ENCODE measurements around the gene NTN1.

NTN1 gene

GRCh38 chr17:9209347-9209746 lies 188.0 kb downstream of the NTN1 start:
- H3K27me3 ChIP-seq (ENCODE audit: low read depth, low read length) = no peaks in the 10 kb centered on the region
- no peaks in the 10 kb centered on the region for H3K79me2 ChIP-seq (ENCODE audit: low read length)
- H3K4me1 ChIP-seq (ENCODE audit: low read length) = peaks cover 11% of the 10 kb centered on the region
- H3K36me3 ChIP-seq (replicated peaks; ENCODE audit: low read depth, low read length) = no peaks in the 10 kb centered on the region
- H4K20me1 ChIP-seq (ENCODE audit: insufficient read depth, low read length) = no peaks in the 10 kb centered on the region
- no peak overlapping the region for H3K4me2 ChIP-seq (ENCODE audit: low read length)
- no peak overlapping the region for H3K4me3 ChIP-seq (ENCODE audit: low read length)
- no peaks in the 10 kb centered on the region for H3K9me3 ChIP-seq (ENCODE audit: insufficient read depth, low read length)
- TF ChIP-seq CTCF (IDR thresholded peaks at IDR 0.05; ENCODE audit: low read depth, low read length) = no peak
- TF ChIP-seq EZH2phosphoT487 (IDR thresholded peaks at IDR 0.05; ENCODE audit: low read depth) = no peak
- H3K9ac ChIP-seq (ENCODE audit: low read length) = no peak overlapping the region
- H3K27ac ChIP-seq (ENCODE audit: low read length) = no peak overlapping the region
- no peak overlapping the region for H2AFZ ChIP-seq (ENCODE audit: low read depth, low read length)

- Histone ChIP-seq H3K4me1 (ENCODE audit: low read length) (peaks cover 6% of the 10 kb centered on the region), H2AFZ (ENCODE audit: low read depth, low read length) (no peak overlapping the region), H3K79me2 (ENCODE audit: low read length) (no peaks in the 10 kb centered on the region), H3K4me3 (ENCODE audit: low read length) (no peak overlapping the region), H3K36me3 (replicated peaks; ENCODE audit: low read depth, low read length) (no peaks in the 10 kb centered on the region), H3K27ac (ENCODE audit: low read length) (no peak overlapping the region), H4K20me1 (ENCODE audit: insufficient read depth, low read length) (no peaks in the 10 kb centered on the region), H3K9me3 (ENCODE audit: insufficient read depth, low read length) (no peaks in the 10 kb centered on the region), H3K9ac (ENCODE audit: low read length) (no peak overlapping the region), H3K4me2 (ENCODE audit: low read length) (no peak overlapping the region), H3K27me3 (ENCODE audit: low read depth, low read length) (no peaks in the 10 kb centered on the region)
- TF ChIP-seq CTCF (IDR thresholded peaks at IDR 0.05; ENCODE audit: low read depth, low read length) (no peak), EZH2phosphoT487 (IDR thresholded peaks at IDR 0.05; ENCODE audit: low read depth) (no peak)
Measured at GRCh38 chr17:9209781-9210370, 188.6 kb downstream of the NTN1 start.

- Histone ChIP-seq H3K27ac (ENCODE audit: low read length) (no peak overlapping the region), H3K4me3 (ENCODE audit: low read length) (no peak overlapping the region), H4K20me1 (ENCODE audit: insufficient read depth, low read length) (no peaks in the 10 kb centered on the region), H3K9ac (ENCODE audit: low read length) (no peak overlapping the region), H3K9me3 (ENCODE audit: insufficient read depth, low read length) (peaks cover 8% of the 10 kb centered on the region; the same call in 1 of the 2 replicates), H3K4me1 (ENCODE audit: low read length) (no peaks in the 10 kb centered on the region), H3K4me2 (ENCODE audit: low read length) (no peak overlapping the region), H2AFZ (ENCODE audit: low read depth, low read length) (no peak overlapping the region), H3K79me2 (ENCODE audit: low read length) (no peaks in the 10 kb centered on the region), H3K27me3 (ENCODE audit: low read depth, low read length) (no peaks in the 10 kb centered on the region), H3K36me3 (replicated peaks; ENCODE audit: low read depth, low read length) (no peaks in the 10 kb centered on the region)
- no peak for TF ChIP-seq CTCF (IDR thresholded peaks at IDR 0.05; ENCODE audit: low read depth, low read length)
- TF ChIP-seq EZH2phosphoT487 (IDR thresholded peaks at IDR 0.05; ENCODE audit: low read depth) = no peak
Measured at GRCh38 chr17:9211133-9211765, 189.9 kb downstream of the NTN1 start.

- Histone ChIP-seq H3K9ac (ENCODE audit: low read length) (no peak overlapping the region), H3K4me2 (ENCODE audit: low read length) (no peak overlapping the region), H3K27me3 (ENCODE audit: low read depth, low read length) (no peaks in the 10 kb centered on the region), H3K79me2 (ENCODE audit: low read length) (no peaks in the 10 kb centered on the region), H3K9me3 (ENCODE audit: insufficient read depth, low read length) (peaks cover 8% of the 10 kb centered on the region; the same call in 1 of the 2 replicates), H4K20me1 (ENCODE audit: insufficient read depth, low read length) (no peaks in the 10 kb centered on the region), H3K4me3 (ENCODE audit: low read length) (no peak overlapping the region), H3K36me3 (replicated peaks; ENCODE audit: low read depth, low read length) (no peaks in the 10 kb centered on the region), H3K4me1 (ENCODE audit: low read length) (no peaks in the 10 kb centered on the region), H2AFZ (ENCODE audit: low read depth, low read length) (no peak overlapping the region), H3K27ac (ENCODE audit: low read length) (no peak overlapping the region)
- TF ChIP-seq EZH2phosphoT487 (IDR thresholded peaks at IDR 0.05; ENCODE audit: low read depth) (no peak), CTCF (IDR thresholded peaks at IDR 0.05; ENCODE audit: low read depth, low read length) (no peak)
Measured at GRCh38 chr17:9212376-9213302, 191.3 kb downstream of the NTN1 start.

Data from OCI-LY3 (cell line).